Activated CD4-positive, alpha-beta T cell treated with anti-CD3 and anti-CD28 coated beads for 1 hour (primary cell): ENCODE results near the gene UGT1A10.
"Not testable (repeated sequence)": the region's sequence is repeated elsewhere in the genome, so short reads cannot be mapped to it uniquely, and the experiment has no call there.

Experiments
- DNase-seq: peaks from one replicate; pipeline ENCODE4 v3.0.0-alpha.2; 2020

UGT1A10 gene

DNA sequence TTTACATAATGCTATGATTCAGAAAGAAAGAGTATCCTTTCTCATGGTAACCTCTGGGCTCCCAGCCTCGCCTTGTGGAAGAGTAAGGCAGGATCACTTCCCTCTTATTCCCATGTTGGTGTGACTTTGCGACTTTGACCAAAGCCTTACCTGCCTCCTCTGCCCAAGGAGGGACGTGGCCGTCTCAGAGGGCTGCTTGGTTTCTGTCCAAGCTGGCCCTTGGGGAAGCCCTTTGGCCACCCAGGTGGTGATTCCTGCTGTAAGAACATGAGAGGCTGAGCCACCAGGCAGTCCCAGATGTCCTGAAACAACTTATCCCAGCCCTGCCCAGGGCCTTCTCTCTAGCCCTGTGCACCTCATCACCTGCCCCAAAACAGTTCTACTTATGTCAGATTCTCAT, 62.5 kb downstream of the UGT1A10 start:
- no peak for DNase-seq

DNA sequence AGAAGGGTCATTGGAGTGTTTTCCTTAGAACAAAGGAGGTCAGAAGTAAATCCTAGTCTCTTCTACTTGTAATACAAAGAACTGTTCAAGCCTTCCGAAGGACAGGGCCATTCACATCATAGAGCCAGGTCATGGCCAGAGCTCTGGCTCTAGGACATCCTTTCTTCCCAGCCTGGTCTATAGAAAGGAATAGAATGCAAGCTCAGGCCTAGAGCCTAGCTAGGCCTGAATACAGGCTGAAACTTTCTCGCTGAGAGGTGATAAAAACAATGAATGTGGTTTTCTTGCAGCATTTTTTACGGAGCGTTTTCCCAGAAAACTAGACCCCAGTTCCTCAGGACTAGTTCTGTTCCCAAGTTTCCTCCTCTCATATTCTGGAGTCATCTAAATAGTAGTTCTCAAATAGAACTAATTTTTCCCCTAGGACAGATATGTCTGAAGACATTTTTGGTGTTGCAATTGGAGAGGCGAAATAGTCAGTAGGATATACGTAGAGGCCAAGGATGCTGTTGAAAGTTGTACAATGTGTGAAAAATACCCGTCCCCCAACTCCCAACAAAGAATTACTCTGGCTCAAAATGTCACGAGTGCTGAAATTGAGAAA, 63.3 kb downstream of the UGT1A10 start:
- no peak for DNase-seq

DNA sequence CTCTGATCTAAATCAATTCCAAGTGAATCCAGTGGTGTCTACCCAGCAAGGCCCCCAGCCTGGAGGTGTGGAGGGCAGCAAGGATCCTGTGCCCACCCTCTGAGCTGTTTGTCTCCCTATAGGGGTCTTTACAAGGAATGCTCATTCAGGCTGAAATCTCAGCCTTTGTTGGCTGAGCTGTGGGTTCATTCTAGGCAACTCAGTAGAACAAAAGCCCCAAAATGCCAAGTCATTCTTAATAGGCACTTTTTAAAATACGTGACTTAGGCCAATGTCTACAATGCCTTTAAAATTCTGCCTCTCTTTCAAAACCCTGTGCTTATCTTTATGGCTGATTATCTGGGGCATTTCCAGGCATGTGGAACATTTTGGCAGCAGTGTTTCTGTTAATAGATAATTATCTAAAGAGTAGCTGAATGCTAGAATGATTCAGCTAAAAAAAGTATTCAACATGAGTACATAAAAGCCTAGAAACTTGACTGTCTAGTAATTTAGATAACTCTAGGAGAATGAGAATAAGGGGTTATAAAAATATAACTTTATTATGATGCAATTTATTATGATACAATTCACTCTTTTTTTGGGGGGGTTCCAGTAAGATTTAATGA, 63.9 kb downstream of the UGT1A10 start:
- DNase-seq = no peak

DNA sequence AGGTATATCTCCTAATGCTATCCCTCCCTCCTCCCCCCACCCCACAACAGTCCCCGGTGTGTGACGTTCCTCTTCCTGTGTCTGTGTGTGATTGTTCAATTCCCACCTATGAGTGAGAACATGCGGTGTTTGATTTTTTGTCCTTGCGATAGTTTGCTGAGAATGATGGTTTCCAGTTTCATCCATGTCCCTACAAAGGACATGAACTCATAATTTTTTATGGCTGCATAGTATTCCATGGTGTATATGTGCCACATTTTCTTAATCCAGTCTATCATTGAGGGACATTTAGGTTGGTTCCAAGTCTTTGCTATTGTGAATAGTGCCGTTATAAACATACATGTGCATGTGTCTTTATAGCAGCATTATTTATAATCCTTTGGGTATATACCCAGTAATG, 64.6 kb downstream of the UGT1A10 start:
- DNase-seq = not testable (repeated sequence)

DNA sequence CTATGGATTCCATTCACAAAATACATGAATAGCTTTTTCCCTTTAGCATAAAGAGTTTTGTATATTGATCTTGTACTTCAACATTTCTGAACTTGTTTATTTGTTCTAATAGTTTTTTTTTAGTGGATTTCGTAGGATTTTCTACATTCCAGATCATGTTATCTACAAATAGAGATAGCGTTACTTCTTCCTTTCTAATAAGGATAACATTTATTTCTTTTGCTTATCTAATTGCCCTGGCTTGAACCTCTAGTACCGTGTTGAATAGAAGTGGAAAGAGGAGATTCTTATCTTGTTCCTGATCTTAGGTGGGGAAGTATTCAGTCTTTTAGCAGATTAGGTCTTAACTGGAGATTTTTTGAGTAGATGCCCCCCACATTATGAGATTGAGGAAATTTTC, 66.0 kb downstream of the UGT1A10 start:
- no peak for DNase-seq

DNA sequence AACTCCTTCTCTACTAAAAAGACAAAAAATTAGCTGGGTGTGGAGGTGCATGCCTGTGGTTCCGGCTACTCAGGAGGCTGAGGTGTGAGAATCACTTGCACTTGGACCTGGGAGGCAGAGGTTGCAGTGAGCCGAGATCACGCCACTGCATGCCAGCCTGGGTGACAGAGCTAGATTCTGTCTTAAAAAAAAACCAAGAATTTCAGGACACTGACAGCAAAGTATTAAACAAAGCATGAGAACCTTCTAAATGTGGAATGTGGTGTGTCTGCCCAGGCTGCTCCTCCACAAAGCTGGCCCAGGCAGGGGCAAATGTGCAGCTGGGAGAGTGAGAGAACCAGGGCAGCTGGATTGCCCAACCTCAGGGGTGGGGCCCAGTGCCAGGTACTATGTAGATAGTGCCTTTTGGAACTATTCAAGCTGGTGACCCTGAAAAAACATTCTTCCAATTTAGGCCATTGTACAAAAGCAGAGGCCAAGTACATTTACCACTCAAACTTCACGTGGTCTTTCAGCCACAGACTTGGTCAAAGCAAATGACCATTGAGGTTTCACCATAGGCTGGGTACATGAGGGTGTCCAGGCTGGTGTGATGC, 69.8 kb downstream of the UGT1A10 start:
- DNase-seq = no peak

DNA sequence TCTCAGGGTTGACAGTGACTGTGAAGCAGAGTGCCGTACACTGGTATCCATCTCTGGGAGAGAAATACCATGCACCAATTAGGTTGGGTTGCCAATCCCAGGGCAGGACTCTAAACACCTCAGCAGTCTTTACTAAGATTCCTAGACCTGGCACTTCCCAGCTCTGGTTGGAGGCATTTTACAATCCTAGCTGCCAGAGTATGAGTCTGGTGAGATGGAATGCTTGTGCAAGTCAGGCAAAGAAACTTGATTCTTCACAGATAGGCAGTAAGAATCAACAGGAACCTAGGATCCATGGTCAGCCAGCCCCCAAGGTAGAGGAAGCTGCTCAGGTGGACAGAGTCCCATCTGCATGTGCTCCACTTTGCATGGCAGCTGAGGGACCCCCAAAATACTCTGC, 70.5 kb downstream of the UGT1A10 start:
- no peak for DNase-seq

DNA sequence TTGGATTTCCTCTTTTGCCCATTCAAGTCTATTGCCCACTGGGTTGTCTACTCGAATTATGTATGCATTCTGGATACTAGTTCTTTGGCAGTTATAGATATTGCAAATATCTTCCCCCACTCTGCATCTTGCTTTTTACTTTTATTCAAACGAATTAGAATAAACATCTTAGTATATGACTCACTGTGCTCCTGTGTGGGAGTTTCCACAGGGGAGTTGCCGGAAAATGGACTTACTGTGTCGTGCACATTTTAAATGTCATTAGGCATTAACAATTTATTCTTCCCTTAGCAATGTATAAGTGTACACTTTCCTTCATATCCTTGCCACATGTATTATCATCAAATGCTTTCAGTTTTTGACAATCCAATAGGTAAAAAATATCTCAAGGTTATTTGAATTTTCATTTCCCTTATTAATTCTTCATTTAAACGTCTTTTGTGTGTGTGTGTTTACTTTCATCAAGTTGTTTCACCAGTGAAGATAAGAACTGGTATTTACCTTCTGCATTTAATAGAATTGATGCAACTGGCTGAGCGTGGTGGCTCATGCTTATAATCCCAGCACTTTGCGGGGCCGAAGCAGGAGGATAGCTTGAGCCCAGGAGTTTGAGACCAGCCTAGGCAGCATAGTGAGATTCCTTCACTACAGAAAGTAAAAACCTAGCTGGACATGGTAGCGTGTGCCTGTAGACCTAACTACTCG, 71.8 kb downstream of the UGT1A10 start:
- DNase-seq = no peak

DNA sequence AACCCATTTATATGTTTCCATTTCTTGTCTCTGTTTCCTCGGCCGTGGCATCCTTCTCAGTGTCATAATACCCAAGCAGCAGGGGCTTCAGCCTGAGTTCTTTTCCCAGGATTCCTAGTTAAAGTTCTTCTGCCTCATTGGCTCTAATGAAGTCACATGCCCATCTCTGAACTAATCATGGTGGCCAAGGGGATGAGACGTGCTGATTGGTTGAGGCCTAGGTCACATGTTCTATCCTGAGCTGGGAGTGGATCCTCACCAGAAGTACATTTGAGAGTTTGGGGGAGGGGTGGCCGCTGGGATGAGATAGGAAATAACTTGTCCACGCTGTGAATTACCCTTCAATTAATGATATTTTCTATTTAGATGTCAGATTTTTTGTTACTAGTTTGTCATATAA, 72.7 kb downstream of the UGT1A10 start:
- DNase-seq = no peak

DNA sequence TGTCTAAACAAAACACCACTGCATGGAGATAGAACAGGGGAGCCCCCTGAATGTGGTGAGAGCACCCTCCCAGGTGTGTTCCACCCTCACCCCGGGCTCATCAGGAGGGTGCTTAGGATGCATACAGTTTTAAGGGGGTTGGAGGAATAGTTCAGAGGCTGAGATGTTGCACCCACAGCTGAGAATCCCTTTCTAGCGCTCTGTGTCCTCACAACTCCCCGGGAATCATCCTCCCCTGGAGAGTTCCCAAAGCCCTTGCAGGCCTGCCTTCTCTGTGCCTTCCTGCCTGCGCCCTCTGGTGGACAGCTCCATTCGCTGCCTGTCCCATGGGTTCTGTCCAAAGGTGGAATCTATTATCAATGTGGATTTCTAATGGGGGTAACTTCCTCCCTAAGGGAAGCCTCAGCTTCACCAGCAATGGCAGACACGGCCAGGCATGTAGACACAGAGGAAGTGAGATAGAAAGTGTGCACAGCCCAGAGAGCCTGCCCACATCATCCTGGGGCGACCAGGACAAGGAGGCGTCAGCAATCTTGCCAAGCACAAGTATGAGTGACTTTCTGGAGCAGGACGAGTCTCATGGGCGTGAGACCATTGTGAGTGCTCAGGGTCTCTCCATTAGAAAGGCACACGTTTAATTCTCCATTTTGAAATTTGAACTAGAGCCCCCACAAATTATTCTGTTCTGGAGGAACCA, 75.2 kb downstream of the UGT1A10 start:
- peak; percentile 42 for DNase-seq

DNA sequence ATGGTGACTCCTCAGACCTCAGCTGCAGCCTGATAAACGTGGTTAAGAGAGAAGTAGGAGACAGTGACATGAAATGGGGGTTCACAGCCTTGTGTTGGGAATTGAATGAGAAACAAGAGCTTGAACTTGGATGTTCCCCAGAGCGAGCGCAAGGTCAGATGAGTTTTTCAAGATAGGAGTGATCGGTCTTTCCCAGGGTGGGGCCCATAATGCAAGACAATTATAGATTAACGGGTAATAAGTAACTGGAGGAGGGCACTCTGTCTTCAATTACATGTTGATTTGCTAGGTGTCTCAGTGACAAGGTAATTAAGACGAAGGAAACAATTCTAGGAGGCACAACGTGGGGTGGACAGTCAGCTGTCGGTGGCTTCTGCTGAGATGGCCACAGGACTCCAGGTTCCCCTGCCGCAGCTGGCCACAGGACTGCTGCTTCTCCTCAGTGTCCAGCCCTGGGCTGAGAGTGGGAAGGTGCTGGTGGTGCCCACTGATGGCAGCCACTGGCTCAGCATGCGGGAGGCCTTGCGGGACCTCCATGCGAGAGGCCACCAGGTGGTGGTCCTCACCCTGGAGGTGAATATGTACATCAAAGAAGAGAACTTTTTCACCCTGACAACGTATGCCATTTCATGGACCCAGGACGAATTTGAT, 76.5 kb downstream of the UGT1A10 start, which contains the start of gene UGT1A5:
UGT1A5 (plus strand) TSS at position 297 of the 651 bp plus-strand sequence; CDS start at position 382, 85 bp downstream.
- no peak for DNase-seq

DNA sequence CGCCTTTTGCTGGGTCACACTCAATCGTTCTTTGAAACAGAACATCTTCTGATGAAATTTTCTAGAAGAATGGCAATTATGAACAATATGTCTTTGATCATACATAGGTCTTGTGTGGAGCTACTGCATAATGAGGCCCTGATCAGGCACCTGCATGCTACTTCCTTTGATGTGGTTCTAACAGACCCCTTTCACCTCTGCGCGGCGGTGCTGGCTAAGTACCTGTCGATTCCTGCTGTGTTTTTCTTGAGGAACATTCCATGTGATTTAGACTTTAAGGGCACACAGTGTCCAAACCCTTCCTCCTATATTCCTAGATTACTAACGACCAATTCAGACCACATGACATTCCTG, 77.0 kb downstream of the UGT1A10 start:
- no peak for DNase-seq

DNA sequence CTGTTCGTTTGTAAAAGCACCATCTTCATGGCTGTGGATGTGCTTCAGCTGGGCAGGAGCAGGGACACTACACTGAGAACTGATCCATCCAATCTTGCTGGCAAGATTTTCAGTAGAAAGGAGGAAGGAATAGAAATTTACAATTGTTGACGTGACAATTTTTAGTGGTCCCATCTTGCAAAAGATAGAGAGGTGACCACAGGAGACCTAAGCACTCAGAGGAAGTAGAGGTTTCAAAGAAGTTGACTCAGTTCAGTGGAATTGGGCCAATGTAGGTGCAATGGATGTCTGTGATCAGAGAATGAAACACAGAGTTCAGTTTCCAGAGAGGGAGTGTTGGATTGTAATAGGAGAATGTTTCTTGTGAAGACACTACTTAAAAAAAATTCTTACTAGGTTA, 77.9 kb downstream of the UGT1A10 start:
- no peak for DNase-seq

DNA sequence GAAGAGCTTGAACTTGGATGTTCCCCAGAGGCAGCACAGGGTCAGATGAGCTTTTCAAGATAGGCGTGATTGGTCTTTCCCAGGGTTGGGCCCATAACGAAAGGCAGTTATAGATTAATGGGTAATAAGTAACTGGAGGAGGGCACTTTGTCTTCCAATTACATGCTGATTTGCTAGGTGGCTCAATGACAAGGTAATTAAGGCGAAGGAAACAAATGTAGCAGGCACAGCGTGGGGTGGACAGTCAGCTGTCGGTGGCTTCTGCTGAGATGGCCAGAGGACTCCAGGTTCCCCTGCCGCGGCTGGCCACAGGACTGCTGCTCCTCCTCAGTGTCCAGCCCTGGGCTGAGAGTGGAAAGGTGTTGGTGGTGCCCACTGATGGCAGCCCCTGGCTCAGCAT, 82.3 kb downstream of the UGT1A10 start, which contains the start of gene UGT1A4:
UGT1A4 (plus strand) TSS at position 185 of the 400 bp plus-strand sequence; CDS start at position 270, 85 bp downstream.
- no peak for DNase-seq

DNA sequence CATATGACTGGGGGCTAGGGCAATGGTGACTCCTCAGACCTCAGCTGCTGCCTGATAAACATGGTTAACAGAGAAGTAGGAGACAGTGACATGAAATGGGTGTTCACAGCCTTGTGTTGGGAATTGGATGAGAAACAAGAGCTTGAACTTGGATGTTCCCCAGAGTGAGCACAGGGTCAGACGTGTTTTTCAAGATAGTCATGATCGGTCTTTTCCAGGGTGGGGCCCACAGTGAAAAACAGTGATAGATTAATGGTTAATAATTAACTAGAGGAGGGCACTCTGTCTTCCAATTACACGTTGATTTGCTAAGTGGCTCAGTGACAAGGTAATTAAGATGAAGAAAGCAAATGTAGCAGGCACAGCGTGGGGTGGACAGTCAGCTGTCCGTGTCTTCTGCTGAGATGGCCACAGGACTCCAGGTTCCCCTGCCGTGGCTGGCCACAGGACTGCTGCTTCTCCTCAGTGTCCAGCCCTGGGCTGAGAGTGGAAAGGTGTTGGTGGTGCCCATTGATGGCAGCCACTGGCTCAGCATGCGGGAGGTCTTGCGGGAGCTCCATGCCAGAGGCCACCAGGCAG, 92.6 kb downstream of the UGT1A10 start, which contains the start of gene UGT1A3:
UGT1A3 (plus strand) TSS at position 320 of the 579 bp plus-strand sequence; CDS start at position 405, 85 bp downstream.
- no peak for DNase-seq

DNA sequence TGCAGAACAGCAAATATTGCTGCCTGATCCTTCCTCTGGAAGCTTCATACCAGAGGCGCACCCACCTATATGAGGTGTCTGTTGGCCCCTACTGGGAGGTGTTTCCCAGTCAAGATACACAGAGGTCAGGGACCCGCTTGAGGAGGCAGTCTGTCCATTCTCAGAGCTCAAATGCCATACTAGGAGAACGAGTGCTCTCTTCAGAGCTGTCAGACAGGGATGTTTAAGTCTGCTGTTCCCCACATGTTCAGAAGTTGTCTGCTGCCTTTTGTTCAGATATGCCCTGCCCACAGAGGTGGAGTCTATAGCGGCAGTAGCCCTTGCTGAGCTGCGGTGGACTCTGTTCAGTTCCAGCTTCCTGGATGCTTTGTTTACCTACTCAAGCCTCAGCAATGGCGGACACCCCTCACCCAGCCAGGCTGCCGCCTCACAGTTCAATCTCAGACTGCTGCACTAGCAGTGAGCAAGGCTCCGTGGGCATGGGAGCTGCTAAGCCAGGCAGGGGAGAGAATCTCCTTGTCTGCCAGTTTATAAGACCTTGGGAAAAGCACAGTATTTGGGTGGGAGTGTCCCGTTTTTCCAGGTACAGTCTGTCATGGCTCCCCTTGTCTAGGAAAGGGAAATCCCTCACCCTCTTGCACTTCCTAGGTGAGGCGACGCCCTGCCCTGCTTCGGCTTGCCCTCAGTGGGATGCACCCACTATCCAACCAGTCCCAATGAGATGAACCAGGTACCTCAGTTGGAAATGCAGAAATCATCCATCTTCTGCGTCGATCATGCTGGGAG, 100.8 kb downstream of the UGT1A10 start:
- DNase-seq = not testable (repeated sequence)

DNA sequence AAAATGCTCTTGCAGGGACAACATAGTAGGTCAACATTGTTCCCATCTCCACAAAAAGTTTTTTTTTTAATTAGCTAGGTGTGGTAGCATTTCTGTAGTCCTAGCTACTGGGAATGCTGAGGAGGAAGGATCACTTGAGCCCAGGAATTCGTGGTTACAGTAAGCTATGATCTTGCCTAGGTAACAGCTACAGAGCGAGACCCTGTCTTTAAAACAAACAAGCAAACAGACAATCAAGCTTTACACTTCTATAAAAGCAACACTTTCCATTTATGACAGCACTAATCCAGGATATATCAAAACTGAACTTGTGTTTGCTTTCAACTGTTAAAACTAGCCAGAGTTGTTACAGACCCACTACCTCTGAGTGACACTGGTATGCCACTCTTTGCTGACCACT, 104.6 kb downstream of the UGT1A10 start:
- no peak for DNase-seq

DNA sequence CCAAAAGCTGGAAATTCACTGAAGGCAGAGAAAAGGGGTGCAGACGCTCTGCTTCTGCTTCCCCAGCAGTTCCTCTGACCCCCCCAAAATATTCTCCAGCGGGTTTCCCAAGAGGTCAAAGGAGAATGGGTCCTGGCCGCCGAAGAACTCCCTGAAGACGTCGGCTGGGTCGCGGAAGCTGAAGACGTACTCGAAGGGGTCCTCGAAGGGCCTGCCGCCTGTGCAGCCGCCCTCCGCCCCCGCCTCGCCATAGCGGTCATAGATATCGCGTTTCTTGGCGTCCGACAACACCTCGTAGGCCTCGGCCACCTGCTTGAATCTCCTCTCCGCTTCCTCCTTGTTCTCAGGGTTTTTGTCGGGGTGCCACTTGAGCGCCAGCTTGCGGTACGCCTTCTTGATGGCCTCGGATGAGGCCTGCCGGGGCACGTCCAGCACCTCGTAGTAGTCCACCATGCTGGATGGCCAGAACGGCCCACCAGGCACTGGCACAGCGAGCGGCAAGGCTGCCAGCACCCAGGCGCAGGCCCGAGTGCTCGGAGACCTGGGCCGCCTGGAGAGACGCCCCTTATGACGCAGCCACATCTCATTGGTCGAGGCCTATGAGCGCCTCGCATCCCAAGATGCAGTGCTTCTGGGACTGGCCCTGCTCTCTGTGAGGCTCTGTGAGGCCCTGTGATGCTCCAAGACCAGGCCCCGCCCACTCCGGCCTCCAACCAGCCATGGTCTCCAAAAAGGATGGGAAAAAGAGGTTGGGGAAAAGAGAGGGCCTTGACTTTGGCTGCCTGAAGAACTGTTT, 107.4 kb downstream of the UGT1A10 start:
- no peak for DNase-seq

DNA sequence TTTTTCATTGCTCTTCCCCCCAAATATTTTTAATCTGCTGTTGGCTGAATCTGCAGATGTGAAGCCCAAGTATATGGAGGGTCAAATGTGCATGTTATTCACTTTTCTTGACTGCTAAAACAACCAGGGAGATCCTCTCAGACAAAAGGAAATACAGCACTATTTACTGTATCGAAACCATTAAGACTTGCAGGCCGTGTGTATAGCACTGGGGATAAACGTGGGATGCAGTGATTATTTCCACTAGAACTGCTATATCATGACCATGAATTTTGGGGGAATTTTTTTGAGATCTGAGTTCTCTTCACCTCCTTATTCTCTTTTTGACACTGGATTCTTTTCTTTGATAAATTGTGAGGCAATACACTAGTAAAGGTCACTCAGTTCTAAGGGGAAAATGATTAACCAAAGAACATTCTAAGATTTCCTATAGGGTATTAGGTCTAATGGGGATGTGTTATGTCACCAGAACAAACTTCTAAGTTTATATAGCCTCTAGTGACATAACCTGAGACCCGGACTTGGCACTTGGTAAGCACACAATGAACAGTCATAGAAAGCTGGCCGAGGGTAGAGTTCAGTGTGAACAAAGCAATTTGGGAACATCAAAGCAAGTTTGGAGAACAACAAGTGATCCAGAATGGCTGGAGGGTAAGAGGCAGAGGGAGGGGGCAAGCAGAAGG, 109.0 kb downstream of the UGT1A10 start:
- DNase-seq = no peak

DNA sequence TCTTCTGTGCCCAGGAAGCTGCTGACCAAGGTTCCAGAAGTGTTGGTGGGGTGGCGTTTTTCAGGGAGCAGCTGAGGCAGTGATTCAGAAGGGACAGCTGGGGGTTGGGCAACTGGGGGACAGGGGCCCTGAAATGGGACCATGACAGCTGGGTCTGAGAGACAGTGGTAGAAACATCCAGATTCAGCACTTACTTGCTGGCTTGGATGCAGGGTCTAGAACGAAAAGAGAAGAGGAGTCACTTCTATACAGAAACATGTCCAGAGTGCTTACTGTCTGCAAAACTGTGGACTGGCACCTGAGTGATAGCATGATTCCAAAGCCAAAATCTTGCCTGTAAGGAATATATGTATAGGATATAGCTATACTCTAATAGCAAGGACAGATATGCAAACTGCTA, 109.6 kb downstream of the UGT1A10 start:
- not testable (repeated sequence) for DNase-seq
